8988T (cell line): ENCODE results near the gene CBX8.

Experiments
- DNase-seq: peaks from one replicate; pipeline ENCODE4 v3.0.0; 2011

The CBX8 gene

DNA sequence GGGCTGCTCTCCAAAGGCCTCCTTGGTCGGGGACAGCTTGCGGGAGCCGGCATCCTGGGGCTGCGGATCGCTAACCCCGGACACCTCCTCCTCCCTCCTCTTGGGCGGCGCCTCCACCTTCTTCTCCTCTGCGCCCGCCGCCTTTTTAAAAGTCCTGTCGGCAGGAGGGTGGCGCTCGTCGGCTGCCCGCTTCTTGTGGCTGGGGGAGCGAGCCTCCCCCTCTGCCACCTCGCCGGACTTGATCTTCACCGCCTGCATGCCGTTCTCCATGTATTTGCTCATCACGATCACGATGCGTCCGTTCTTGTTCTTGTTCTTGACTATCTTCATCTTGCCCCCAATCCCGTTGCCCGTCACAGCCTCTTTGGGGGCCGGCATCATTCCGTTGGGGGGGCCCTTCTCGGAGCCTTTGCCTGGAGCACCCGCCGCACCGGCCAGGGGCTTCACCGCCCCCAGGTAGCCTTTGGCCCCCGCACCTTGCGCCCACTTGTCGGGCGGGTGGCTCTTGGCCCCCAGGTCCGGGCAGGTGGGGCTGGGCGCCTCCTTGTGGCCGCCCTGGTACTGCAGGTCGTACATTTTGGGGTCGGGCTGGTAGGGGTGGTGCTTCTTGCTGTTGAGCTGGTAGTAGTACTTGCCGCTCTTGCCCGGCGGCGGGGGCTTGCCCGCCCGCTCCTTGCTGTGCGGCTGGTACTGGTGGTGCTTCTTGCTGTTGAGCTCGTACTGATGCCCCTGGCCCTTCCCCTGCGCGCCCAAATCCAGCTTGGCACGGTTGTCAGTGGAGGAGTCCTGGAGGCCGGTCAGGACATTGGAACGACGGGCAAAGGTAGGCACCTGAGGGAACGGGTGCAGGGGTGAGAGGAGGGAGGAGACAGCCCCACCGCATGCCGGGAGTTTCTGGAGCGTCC lies 37.9 kb upstream of the CBX8 start:
- DNase-seq, result peak; percentile 78

DNA sequence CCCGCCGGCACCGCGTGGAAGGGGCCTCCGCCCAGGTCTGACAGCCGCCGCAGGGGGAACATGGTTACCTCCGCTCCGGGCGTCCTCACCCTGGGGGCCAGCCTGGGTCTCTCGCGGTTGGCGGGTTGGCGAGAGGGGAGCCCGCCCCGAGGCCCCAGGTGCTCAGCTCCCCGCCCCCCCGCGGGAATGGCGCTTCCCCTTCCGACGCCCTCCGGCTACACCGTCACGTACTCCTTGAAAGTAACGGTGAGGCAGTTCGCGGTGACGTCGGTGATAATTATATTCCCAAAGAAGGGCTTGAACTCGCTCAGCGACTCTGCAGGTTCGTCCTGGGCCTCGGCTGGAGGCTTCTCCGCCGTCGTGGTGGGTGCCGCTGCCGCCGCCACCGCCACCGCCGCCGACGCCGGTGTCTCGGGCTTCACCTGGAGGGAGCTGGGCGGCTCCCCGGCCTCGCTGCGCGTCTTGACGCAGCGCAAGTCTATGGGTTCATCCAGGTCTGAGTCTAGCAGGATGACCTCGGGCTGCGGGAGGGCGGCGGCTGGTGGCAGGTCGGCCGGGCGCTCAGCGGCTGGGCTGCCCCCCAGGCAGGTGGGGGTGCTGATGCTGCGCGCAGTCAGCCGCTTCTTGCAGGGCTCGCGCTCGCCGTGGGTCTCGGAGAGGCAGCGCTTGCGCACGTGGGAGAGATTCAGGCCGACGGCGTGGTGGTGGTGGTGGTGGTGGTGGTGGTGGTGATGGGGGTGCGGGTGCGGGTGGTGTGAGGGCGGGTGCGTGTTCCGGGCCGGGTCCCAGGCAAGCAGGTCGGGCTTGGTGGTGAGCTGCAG lies 37.1 kb upstream of the CBX8 start:
- no peak for DNase-seq

DNA sequence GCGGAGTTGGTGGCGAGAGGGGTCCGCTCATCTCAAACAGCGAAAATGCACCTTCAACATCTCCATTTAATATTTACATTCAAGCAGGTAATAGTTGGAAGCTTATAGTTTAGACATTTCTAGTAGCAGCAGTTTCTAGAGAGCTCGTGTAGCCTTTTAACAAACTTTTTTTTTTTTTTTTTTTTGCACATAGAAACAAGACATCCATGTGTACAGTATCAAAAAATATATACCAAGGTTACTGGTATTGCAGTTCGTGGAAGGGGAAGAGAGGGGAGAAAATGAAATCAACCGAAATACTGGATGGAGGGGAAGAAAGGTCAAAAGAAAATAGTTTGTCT lies 36.2 kb upstream of the CBX8 start:
- no peak for DNase-seq

DNA sequence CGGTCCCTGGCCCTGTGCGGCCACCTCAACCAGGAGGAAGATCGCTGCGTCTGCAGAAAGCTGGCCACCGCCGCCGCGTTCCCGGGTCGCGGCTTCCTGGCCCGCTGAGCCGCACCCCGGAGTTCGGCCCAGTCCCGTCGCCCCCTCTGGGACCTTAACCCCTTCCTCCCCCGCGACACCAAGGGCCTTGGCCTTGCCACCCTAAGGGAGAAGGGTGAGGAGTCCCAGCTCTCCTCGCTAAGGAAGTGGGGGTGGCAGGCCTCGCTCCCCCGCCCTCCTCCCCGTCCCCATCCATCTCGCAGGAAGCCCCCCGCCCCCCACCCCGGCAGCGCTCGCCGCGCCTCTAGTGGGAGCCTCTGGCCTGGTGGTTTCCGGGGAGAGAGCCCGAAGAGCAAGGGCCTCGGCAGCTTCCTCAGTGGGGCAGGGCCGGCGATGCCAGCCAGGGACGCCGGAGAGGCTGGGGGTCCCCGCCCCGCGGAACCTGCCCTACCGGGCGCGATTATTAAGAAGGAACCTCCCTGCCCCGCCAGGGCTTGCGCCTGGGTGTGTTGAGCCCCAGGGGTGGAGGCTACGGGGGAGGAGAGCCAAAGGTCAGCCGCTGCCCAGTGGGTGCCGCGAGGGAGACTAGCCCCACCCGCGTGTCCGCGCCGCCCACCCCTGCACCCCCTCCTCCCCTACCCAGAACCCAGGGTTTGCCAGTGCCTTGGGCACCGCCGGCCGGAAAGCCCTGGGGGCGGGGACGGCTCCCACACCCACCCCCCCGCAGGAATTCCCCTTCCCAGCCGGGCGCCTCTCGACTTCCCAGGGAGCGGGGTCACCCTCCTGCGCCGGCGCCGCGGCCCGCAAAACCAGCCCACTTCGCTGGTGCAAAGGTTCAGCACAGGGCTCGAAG lies 35.6 kb upstream of the CBX8 start:
- no peak for DNase-seq

DNA sequence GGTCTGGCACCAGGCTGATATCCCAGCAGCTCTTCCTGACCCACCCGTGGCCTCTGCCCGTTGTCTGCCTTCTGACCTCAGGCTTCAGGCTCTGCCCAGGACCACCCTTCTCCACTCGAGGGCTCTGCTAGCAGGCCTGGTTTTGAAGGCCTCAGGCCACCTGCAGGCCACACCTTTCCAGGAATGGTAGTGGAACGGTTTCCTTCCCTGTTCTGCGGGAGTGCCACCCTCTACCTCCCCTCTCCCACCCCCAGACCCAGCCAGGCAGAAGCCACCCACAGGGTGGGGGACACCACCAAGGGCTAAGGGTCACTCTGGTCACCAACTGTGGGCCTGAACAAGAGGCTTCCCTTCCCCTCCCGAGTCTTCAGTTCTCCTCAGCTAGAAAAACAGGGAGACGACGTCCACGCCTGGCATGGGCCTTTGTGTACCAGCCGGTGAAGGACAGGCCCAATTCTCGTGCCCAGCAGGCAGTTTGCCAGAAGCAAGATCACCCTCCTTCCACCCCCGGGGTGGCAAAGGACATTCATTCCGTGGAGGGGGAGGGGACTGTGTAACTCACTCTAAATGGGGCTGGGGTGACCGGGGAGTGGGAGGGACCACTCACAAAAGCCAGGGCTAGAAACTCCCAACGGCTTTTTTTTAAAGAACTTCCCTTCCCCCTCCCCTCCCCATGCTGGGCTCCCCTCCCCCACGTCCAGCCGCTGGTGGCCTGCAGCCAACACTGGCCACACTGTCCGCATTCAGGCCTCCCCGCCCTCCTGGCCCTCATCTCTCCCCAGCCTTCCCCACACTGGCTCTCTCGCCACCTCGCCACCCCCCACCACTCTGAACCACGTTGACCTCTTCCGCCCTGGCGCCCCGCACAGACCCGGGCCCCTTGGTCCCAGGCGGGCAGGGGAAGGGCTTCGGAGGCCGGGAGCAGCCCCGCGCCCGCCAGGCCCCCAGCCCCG lies 34.7 kb upstream of the CBX8 start:
- no peak for DNase-seq

DNA sequence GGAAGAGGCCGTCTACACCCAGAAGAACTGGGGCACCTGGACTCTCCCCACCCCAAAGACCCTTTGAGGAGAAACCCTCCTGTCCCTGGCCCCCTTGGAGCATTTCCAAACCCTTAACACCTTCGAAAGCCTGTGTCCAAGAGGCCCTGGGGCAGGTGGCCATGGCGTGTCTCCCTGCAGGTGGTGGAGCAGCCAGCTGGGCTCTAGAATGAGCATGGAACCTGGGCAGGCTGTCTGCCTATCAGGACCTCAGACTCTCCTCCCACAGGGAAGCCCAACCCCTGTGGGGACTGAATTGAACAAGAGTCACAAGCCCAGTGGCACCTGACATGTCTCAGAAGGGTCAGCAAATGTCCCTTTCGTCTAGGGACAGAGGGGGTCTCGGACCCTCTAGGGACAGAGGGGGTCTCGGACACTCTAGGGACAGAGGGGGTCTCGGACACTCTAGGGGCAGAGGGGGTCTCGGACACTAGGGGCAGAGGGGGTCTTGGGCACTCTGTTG lies 33.9 kb upstream of the CBX8 start:
- DNase-seq, result no peak

DNA sequence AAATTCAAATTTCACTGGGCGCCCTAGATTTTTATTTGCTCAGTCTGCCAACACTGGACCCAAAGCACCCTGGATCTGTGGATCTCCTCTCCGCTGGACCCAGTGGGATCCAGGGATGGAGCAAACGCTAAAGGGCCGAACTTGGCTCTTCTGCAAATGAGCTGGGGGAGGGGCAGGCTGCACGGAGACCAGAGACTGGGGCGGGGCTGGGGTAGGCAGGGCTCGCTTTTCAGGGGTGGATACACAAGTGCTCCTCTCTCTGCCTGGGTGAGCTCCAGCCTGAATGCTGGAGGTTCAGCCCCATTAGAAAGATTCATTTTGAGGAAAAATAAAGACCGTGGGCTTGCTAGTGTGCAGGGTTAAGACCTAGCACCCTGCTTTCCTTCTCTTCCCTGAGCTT lies 33.4 kb upstream of the CBX8 start:
- no peak for DNase-seq

DNA sequence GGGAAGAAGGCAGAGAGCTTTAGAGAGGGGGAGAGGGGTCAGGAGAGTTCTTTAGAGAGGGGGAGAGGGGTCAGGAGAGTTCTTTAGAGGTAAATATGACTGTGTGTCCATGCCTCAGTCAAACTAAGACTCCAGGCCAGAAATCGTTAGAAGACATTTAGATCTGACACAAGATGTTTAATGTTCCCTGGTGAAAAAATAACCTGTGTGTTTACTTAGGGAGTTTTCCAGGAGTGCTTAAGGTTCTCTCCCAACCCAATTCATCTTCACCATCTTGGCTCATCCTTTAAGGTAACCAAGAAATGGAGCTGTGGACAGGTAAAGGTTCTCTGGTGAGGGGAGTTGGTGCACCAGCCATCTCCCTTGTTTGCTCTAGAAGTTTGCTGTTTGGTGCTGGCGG lies 32.6 kb upstream of the CBX8 start:
- no peak for DNase-seq

DNA sequence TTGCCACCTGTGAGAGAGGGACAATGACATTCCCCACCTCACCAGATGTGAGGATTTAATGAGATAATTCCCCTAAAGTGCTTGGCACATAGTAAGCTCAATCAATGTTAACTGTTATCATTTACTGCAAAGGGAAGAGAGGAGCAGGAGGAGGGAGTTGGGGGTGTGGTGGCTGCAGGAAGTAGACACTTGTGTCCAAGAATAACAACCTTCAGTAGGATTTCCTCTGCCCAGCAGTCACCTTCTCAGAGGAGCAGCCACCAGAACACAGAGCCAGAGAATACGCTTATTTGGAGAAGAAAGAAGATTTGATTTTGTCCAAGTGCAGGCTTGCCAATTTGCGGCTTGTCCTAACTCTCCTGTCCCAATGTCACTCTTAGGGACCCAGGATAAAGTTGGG lies 32.1 kb upstream of the CBX8 start:
- DNase-seq, result no peak

DNA sequence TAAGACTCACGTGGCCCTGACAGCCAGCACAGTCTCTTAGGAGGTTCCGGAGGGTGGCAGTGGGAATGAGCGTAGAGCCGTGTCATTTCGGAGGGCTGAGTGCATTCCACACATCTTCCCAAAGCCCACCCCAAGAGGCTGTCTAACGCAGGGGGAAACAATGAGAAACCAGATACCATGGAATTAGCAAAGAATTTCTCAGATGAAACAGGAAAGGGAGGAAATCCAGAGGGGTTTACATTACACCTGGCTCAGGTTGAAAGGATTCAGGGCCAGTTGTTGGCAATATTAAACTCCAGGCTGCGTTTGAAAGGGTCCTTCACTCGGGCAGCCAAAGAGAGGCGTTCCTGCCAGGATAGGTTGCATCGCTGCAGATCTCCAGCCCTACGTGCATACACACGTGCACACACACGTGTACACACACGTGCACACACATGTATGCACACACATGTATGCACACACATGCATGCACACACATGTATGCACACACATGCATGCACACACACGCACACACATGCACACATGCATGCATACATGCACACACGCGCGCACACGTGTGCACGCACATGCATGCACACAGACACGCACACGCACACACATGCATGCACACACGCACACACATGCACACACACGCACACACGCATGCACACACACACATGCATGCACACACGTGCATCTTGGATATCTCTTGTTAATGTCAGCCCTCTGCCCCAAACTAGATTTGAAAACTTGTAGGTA lies 30.1 kb upstream of the CBX8 start:
- DNase-seq, result no peak

DNA sequence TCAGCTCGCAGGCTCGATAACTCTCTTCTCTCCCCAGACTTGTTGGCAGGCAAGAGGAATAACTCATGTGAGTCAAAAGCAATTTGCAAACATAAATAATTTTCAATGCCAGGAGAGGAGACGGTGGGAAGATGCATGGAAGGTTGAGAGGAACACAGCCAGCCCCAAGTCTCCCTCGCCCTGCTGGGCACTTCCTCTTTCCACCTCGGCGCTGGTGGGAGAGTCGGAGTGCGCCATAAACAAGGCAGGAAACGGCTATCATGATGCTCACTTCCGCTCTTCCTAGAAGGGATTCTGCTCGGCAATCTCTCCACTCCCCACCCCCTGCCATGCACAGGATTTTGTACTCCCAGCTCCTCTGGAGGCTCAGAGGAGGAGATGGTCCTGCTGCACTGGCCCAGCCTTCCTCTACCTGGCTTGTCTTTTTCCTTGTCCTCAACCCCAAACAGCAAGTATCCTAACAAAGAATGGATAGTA lies 29.4 kb upstream of the CBX8 start:
- no peak for DNase-seq

DNA sequence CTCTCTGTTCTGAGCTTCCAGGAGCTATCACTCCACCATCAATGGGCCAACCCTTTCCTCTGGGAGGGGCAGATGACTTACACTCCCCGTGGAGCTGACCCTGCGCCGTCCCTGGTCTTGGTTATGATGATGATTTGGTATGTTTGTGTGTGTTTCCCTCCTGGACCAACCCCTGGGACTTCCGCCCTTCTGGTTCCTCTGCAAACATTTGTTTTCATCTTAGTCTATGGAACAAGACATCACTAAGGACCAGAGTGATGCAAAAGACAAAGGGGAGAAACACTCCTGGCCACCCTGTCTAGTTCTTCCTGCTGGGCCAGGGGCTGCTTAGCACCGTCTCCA lies 28.7 kb upstream of the CBX8 start:
- no peak for DNase-seq

DNA sequence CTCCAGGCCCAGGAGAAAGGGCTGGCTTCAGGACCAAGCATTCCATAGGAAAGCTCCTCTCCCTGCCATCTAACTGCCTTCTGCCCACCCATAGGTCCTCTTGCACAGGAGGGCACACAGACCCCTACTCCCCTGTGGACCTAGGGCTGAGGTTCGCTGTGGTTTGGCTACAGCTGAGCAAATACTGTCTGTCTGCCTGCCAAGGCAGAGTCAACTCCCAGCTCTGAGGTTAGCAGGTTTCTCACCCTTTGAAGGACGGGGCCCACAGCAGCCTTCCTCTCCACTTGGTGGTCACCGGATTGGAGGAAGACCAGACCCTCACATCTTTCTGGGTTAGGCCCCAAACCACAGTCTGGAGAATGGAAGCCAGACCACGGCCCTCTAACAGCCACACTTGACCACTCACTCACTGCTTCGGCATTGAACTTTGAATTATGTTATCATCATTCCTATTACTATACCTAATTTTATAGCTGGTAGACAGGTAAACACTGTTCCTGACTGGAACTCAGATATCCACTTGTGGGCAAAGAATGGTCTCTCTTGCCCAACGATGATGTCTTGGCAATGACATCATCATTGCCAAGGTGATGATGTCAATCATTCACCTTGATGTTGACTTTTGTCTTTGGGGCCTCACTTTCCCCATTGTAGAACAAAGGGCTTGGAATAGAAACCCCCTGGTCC lies 28.2 kb upstream of the CBX8 start:
- no peak for DNase-seq

DNA sequence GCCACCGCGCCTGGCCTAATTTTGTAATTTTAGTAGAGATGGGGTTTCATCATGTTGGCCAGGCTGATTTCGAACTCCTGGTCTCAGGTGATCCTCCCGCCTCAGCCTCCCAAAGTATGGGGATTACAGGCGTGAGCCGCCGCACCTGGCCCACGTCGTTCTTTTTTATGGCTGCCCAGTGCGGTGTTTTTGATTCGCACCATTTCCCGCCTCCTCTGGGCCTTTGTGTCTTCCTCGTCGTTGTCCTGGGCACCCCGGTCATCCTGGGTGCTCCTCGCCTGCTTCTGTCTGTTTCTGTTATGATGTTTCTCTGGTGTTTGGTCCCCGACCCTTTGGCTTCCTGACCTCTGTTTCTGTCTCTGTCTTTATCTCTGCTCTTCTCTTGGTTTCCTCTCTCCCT lies 27.4 kb upstream of the CBX8 start:
- no peak for DNase-seq

DNA sequence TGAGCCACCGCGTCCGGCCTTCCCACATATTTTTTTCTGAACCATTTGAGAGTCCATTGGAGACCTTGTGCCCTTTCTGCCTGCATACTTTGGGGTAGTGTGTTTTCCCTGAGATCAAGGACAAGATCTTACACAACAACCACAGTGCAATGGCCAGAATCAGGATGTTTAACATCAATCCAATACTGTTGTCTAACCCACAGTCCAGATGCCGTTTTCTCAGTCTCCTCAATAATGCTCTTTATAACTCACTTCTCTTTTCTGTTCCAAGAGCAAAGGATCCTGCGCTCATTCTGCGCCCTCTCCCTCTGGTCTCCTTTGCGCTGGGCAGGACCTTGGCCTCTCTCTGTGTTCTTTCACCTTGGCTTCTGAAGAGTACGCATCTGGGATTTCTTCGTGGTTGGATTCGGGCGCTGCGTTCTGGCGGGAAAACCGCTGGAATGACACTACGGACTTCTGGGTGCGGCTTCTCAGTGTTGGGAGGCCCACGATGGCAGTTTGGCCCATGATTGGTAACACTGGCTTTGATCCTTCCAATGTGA lies 25.8 kb upstream of the CBX8 start:
- DNase-seq, result no peak

DNA sequence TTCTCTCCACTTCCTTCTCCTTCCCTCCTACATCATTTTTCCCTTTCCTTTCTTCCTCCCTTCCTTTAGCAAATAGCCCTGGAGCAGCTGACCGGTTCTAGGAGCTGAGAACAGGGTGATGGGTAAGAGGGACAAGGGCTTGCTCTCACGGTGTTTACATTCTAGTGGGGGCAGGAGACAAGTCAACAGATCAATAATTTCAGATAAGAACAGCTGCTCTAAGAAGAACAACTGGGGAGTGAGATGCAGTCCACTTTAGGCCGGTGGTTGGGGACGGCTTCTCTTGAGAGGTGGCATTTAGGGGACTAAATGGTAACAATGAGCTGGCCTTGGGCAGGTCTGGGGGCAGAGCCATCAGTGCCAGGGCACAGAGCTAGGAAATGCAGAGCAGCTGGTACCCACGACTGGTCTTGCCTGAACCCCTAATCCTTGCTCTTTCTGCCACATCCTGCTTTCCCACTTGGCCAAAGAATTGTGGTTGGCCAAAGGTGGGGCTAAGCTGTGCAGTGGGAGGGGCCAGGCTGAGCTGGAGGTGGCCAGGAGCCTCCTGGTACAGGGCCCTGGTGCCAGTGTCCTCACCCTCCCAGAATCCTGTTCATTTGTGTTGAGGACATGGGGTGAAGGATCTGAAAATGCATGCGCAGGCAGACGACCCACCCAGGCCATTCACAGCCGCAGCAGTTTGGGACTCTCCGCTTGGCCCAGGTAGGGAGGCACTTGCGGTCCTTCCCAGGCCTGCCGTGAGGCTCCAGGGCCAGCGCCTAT lies 24.6 kb upstream of the CBX8 start:
- DNase-seq, result no peak

DNA sequence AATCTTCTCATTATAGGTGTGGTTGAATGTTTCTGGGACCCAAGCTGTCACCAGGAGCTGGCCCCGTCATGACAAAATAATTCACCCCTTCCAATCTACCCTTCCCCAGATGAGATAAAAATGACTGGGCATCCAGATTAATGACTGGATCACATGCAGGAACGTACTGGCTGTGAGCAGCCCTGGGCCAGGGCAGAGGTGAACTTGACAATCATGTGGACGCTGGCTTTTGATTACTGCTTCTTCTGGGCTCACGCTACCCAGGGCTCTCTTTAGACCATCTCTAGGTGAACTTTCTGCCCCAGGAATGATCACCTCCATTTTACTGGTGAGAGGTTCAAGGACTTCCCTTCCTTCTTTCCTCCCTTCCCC lies 24.1 kb upstream of the CBX8 start:
- DNase-seq, result no peak

DNA sequence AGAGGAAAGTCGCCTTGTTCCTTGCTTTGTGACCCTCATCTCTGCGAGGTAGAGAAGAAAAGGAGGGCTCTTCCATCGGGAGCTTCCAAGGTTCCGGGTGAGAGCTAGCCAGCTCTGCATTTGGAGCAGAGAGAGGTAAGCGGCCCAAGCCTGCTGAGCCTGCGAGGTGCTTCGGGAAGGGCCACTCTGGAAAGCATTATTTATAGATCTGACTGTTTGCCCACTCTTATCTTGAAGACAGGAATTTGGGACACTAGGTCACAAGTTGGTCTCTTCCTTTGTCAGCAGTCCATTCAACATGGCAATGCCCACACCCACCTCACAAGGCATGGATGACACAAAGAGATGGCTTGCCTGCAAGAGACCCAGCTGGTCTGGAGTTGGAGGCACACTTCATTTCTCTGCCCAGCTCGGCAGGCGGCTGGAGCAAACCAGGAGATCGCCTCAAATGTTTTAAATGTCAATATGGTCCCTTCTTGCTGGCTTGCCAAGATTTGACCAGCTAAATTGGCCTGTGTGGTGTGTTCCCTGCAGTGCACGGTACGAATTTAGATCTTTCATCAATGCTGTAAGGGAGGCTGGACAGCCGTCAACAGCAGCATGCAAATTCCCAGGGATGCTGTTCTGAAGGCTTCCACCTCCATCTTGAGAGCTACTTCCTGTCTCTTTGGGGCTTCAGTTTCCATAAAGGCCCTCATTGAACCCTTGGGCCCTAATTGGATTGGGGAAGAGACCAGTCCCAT lies 22.8 kb upstream of the CBX8 start:
- no peak for DNase-seq

DNA sequence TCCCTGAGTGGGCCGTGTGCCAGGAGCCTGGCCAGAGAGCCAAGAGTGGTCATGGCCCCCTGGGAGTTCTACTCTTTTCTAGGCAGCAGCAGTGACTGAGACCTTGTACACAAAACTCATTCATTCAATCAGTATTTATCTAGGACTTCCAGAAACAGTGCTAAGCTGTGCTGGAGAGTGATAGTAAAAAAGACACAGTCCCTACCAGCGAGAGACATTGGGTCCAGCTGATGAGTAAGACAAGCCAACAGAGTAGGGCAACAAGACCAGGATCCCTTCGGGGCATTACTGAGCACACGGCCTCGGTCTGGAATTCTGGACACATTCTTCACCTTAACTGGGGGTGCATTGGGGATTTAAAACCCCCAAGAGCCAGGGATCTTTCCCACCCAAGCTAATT lies 22.2 kb upstream of the CBX8 start:
- DNase-seq, result no peak
